ENCODE measurements around the gene ONECUT1.

- TF ChIP-seq CTCF (IDR thresholded peaks at IDR 0.05; ENCODE audit: poor library complexity) (no peak), EZH2phosphoT487 (IDR thresholded peaks at IDR 0.05; ENCODE audit: low read depth, severe bottlenecking, unreplicated experiment) (no peak), EZH2 (IDR thresholded peaks at IDR 0.05; ENCODE audit: borderline replicate concordance) (peak; percentile 43)
Observed at GRCh38 chr15:52787549-52788098, 2.5 kb downstream of the ONECUT1 start.
